IMR-90 (cell line): Measurements from ENCODE around the gene CPA3. TPM values are rescaled to one million over a fixed set of nuclear protein-coding genes. Genes with fewer than 3 reads are reported as not detected.
A peak's percentile ranks its signal among the peaks of the same experiment; 100 is the strongest.

Experiments
- ATAC-seq: fragments of 200-7000 bp; cut with Tn5 transposase; 2 replicates; pipeline ENCODE4 v1.9.1; 2020; ENCODE audit warnings: low read depth, mild to moderate bottlenecking, moderate library complexity
- BruUV-seq: library from RNA; stranded (reverse); fragments of 400-500 nt; replicated peaks from 2 replicates; lab custom pipeline; 2021; lab: Mats Ljungman, UMichigan
- CTCF ChIA-PET: fragments of 300-600 bp; formaldehyde crosslinking; extraction: SDS; loops from one replicate; lab custom pipeline; 2021; ENCODE audit warnings: antibody characterized with exemption; lab: Yijun Ruan, JAX
- POLR2A ChIA-PET: fragments of 300-600 bp; sonication (Branson Sonifier 250); formaldehyde crosslinking; loops from one replicate; lab custom pipeline; 2022; ENCODE audit warnings: antibody characterized with exemption; ENCODE audit not compliant: unreplicated experiment; lab: Charles Lee
- DNase-seq: peaks from one replicate; pipeline ENCODE4 v3.0.0; 2013
- H2AFZ ChIP-seq: replicated peaks from 2 replicates; pipeline ENCODE3; 2013; ENCODE audit warnings: low read length, mild to moderate bottlenecking; ENCODE audit not compliant: poor library complexity
- H2AK5ac ChIP-seq: 2 replicates; pipeline ENCODE4 v1.6.1; 2013; ENCODE audit warnings: low read depth, low read length, inconsistent platforms
- H2AK9ac ChIP-seq: replicated peaks from 2 replicates; pipeline ENCODE3; 2013; ENCODE audit warnings: mild to moderate bottlenecking, low read depth, low read length, moderate library complexity; ENCODE audit not compliant: poor library complexity
- H2BK120ac ChIP-seq: 2 replicates; pipeline ENCODE4 v1.6.1; 2013; ENCODE audit warnings: low read depth, low read length, inconsistent platforms
- H2BK15ac ChIP-seq: 3 replicates; pipeline ENCODE4 v1.6.1; 2013; ENCODE audit warnings: low read depth, low read length, inconsistent platforms
- H2BK20ac ChIP-seq: 2 replicates; pipeline ENCODE4 v1.6.1; 2013; ENCODE audit warnings: low read depth, mild to moderate bottlenecking, inconsistent platforms, low read length, moderate library complexity
- H2BK5ac ChIP-seq: 2 replicates; pipeline ENCODE4 v1.6.1; 2013; ENCODE audit warnings: mild to moderate bottlenecking, low read depth, low read length, inconsistent platforms; ENCODE audit not compliant: poor library complexity, severe bottlenecking
- H3K14ac ChIP-seq: replicated peaks from 2 replicates; pipeline ENCODE4 v1.6.1; 2013; ENCODE audit warnings: low read depth, low read length, inconsistent platforms
- H3K18ac ChIP-seq: 2 replicates; pipeline ENCODE4 v1.6.1; 2013; ENCODE audit warnings: low read depth, low read length, control low read depth
- H3K23ac ChIP-seq: 2 replicates; pipeline ENCODE4 v1.6.1; 2013; ENCODE audit warnings: low read depth, low read length, inconsistent platforms
- H3K27ac ChIP-seq: 2 replicates; pipeline ENCODE4 v1.5.1; 2013; ENCODE audit warnings: mild to moderate bottlenecking, control low read depth, low read length; ENCODE audit not compliant: insufficient read depth
- H3K27me3 ChIP-seq: 2 replicates; pipeline ENCODE4 v1.6.1; 2013; ENCODE audit warnings: low read length; ENCODE audit not compliant: control insufficient read depth, insufficient read depth
- H3K36me3 ChIP-seq: 2 replicates; pipeline ENCODE4 v1.6.1; 2013; ENCODE audit warnings: low read length, mixed read lengths; ENCODE audit not compliant: control insufficient read depth, insufficient read depth
- H3K4ac ChIP-seq: 2 replicates; pipeline ENCODE4 v1.6.1; 2013; ENCODE audit warnings: low read depth, low read length, inconsistent platforms
- H3K4me1 ChIP-seq: 2 replicates; pipeline ENCODE4 v1.6.1; 2013; ENCODE audit warnings: low read length, mixed read lengths; ENCODE audit not compliant: control insufficient read depth, insufficient read depth
- H3K4me2 ChIP-seq: 2 replicates; pipeline ENCODE4 v1.6.1; 2013; ENCODE audit warnings: low read depth, mild to moderate bottlenecking, control low read depth, low read length, moderate library complexity
- H3K4me3 ChIP-seq: 2 replicates; pipeline ENCODE4 v1.5.1; 2013; ENCODE audit warnings: low read depth, mild to moderate bottlenecking, control low read depth, low read length, moderate library complexity; ENCODE audit not compliant: insufficient read depth
- H3K56ac ChIP-seq: 2 replicates; pipeline ENCODE4 v1.6.1; 2013; ENCODE audit warnings: low read length, inconsistent platforms; ENCODE audit not compliant: insufficient read depth; ENCODE audit errors: extremely low read depth
- H3K79me1 ChIP-seq, 2 experiments: 2 replicates each; pipeline ENCODE4 v1.6.1; 2013; ENCODE audit warnings: low read length in 2 of 2, inconsistent platforms in 1 of 2, low read depth in 1 of 2
- H3K9ac ChIP-seq: 2 replicates; pipeline ENCODE4 v1.6.1; 2013; ENCODE audit warnings: low read depth, low read length, control low read depth
- H3K9me1 ChIP-seq: 2 replicates; pipeline ENCODE4 v1.6.1; 2013; ENCODE audit warnings: low read length, inconsistent platforms; ENCODE audit not compliant: insufficient read depth
- H3K9me3 ChIP-seq: 2 replicates; pipeline ENCODE4 v1.6.1; 2013; ENCODE audit warnings: low read length; ENCODE audit not compliant: control insufficient read depth, insufficient read depth
- H4K20me1 ChIP-seq: 2 replicates; pipeline ENCODE4 v1.6.1; 2013; ENCODE audit warnings: low read length, inconsistent platforms; ENCODE audit not compliant: insufficient read depth
- H4K5ac ChIP-seq: 2 replicates; pipeline ENCODE4 v1.6.1; 2013; ENCODE audit warnings: mild to moderate bottlenecking, low read depth, low read length, control low read depth
- H4K8ac ChIP-seq, 2 experiments: 2 replicates each; pipeline ENCODE4 v1.6.1; 2013; ENCODE audit warnings: low read depth in 2 of 2, low read length in 2 of 2, control low read depth in 1 of 2, inconsistent platforms in 1 of 2
- H4K91ac ChIP-seq: 2 replicates; pipeline ENCODE4 v1.6.1; 2013; ENCODE audit warnings: low read depth, low read length, inconsistent platforms; ENCODE audit not compliant: insufficient read depth
- BHLHE40 ChIP-seq: fragments of 150-350 bp; IDR thresholded peaks from 2 replicates; pipeline ENCODE4 v1.6.1; 2016; ENCODE audit warnings: mild to moderate bottlenecking, low read depth, low read length
- CEBPB ChIP-seq: IDR thresholded peaks from 2 replicates; pipeline ENCODE4 v1.6.1; 2012; ENCODE audit warnings: low read depth, low read length, improper control_type of control experiment
- CHD1 ChIP-seq: IDR thresholded peaks from 2 replicates; pipeline ENCODE4 v1.6.1; 2012; ENCODE audit warnings: low read depth, low read length, improper control_type of control experiment
- CTCF ChIP-seq: conservative IDR thresholded peaks from 2 replicates; pipeline ENCODE4 v1.5.1; 2012; ENCODE audit warnings: mild to moderate bottlenecking, low read depth, low read length, improper control_type of control experiment
- ELK1 ChIP-seq: fragments of 150-350 bp; IDR thresholded peaks from 2 replicates; pipeline ENCODE4 v1.6.1; 2016; ENCODE audit warnings: low read depth, mild to moderate bottlenecking, low read length, moderate library complexity, borderline replicate concordance
- FOS ChIP-seq: fragments of 150-350 bp; IDR thresholded peaks from 2 replicates; pipeline ENCODE4 v1.6.1; 2016; ENCODE audit warnings: low read depth, low read length
- MAFK ChIP-seq: IDR thresholded peaks from 2 replicates; pipeline ENCODE4 v1.6.1; 2012; ENCODE audit warnings: low read depth, low read length, improper control_type of control experiment
- MAZ ChIP-seq: IDR thresholded peaks from 2 replicates; pipeline ENCODE4 v1.6.1; 2012; ENCODE audit warnings: low read depth, mild to moderate bottlenecking, low read length, improper control_type of control experiment, moderate library complexity, borderline replicate concordance
- MXI1 ChIP-seq: IDR thresholded peaks from 2 replicates; pipeline ENCODE4 v1.6.1; 2012; ENCODE audit warnings: low read depth, mild to moderate bottlenecking, low read length, moderate library complexity, borderline replicate concordance
- NFE2L2 ChIP-seq: fragments of 150-350 bp; IDR thresholded peaks from 2 replicates; pipeline ENCODE4 v1.6.1; 2016; ENCODE audit warnings: low read depth, mild to moderate bottlenecking, low read length
- POLR2A ChIP-seq: IDR thresholded peaks from 2 replicates; pipeline ENCODE4 v1.6.1; 2012; ENCODE audit warnings: mild to moderate bottlenecking, low read depth, low read length
- RAD21 ChIP-seq: IDR thresholded peaks from 2 replicates; pipeline ENCODE4 v1.6.1; 2012; ENCODE audit warnings: low read length, improper control_type of control experiment
- RCOR1 ChIP-seq: IDR thresholded peaks from 2 replicates; pipeline ENCODE4 v1.6.1; 2012; ENCODE audit warnings: mild to moderate bottlenecking, low read length, improper control_type of control experiment; ENCODE audit not compliant: insufficient replicate concordance
- RFX5 ChIP-seq: IDR thresholded peaks from 2 replicates; pipeline ENCODE4 v1.8.0; 2012; ENCODE audit warnings: low read depth, mild to moderate bottlenecking, low read length, moderate library complexity
- SMC3 ChIP-seq: fragments of 150-350 bp; IDR thresholded peaks from 2 replicates; pipeline ENCODE4 v1.6.1; 2016; ENCODE audit warnings: low read depth, mild to moderate bottlenecking, antibody characterized with exemption, low read length, moderate library complexity
- WGBS, 2 experiments: methylation state at CpG; one replicate each; pipeline versions ENCODE4 v1.1.5 to v1.1.7; 2013; ENCODE audit warnings: missing lambda C conversion rate in 2 of 2; ENCODE audit not compliant: insufficient read length in 1 of 2; ENCODE audit errors: extremely low coverage in 2 of 2; 5-methylcytosine and 5-hydroxymethylcytosine counted together
- dilution Hi-C: fragments of 300-500 bp; cut with HindIII; formaldehyde crosslinking; loops from one replicate; pipeline ENCODE4 v1.14.3; 2018; ENCODE audit warnings: low sequenced_read_pairs; ENCODE audit not compliant: unreplicated experiment
- in situ Hi-C: fragments of 300-500 bp; cut with MboI; formaldehyde crosslinking; loops from 3 replicates; pipeline ENCODE4 v1.14.3; 2019; ENCODE audit warnings: low sequenced_read_pairs, inconsistent platforms, mixed read lengths
- intact Hi-C: fragments of 100-400 bp; cut with micrococcal nuclease; formaldehyde crosslinking; loops from 2 replicates; pipeline ENCODE4 v1.10.0; 2022
- polyA plus RNA-seq, 3 experiments: library from polyadenylated mRNA; depleted of rRNA; stranded (reverse); fragments of >200 nt; gene quantifications; 2 replicates each; pipeline ENCODE4 v1.2.3, GENCODE V29; 2012; ENCODE audit warnings: low replicate concordance in 1 of 3
- total RNA-seq: library from RNA; depleted of rRNA; stranded (reverse); fragments of >200 nt; gene quantifications from 2 replicates; pipeline ENCODE4 v1.2.3, GENCODE V29; 2012
- TF ChIP-seq, protein P1 (sequence below): fragments of 150-350 bp; IDR thresholded peaks from 2 replicates; pipeline ENCODE4 v1.6.1; 2017; ENCODE audit warnings: mild to moderate bottlenecking, antibody characterized with exemption, low read length, low read depth

Gene CPA3
- total and polyA plus RNA-seq, 2 of the 4 experiments (the other 2 are of a cell fraction), result 0.07 TPM; not detected in 1

DNA sequence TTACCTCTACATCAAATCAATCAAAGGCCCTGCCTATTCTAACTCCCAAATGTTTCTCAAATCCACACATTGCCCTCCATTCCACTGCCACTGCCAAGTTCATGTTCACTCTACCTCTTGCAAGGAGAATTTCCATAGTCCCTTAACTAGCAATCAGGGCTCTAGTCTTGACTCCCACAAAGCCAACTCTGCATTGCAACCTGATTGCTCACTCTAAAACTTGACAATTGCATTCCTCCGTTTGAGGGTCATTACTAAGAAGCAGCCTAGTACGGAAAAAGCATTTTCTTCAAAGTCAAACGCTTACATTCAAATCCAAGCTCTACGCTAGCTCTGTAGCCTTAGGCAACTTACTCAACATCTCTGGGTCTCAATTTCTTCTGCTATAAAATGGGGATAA is 1.2 kb downstream of the CPA3 start:
- ATAC-seq (peak; percentile 72), DNase-seq (peak; percentile 69)
- no TSS peak for BruUV-seq
- Histone ChIP-seq H3K18ac (no peak overlapping the region), H2BK20ac (no peak overlapping the region), H4K5ac (no peak overlapping the region), H3K79me1 (no peaks in the 10 kb centered on the region), H2AK5ac (no peak overlapping the region), H3K27me3 (0 out of 2 replicates have a peak, but pooled peaks cover 2% of the 10 kb centered on the region), H2AK9ac (no peak overlapping the region), H2AFZ (no peak overlapping the region), H3K9me3 (no peaks in the 10 kb centered on the region), H2BK15ac (no peak overlapping the region), H3K4me2 (no peak overlapping the region), H3K4me3 (no peak overlapping the region), H2BK120ac (no peak overlapping the region), H3K4ac (no peak overlapping the region), H3K27ac (no peak overlapping the region), H3K56ac (no peak overlapping the region), H4K20me1 (no peaks in the 10 kb centered on the region), H3K23ac (no peak overlapping the region), H3K4me1 (no peaks in the 10 kb centered on the region), H2BK5ac (no peak overlapping the region), H3K9ac (no peak overlapping the region), H4K91ac (no peak overlapping the region), H3K14ac (no peak overlapping the region), H4K8ac (no peak overlapping the region), H3K9me1 (no peaks in the 10 kb centered on the region), H3K36me3 (no peaks in the 10 kb centered on the region)
- intact Hi-C loops (loop anchor here (10.0 kb wide), 1 partner anchor 561 kb away; no protein-coding TSS in a partner anchor), dilution Hi-C loops (no loop called here), in situ Hi-C loops (no loop called here)
- WGBS, 2 experiments, result 67% methylated on average over 1 of the region's 4 CpGs; no CpG with 5 or more reads in 1 of the 2 experiments
- no peak for TF ChIP-seq NFE2L2
- no peak for TF ChIP-seq MXI1
- TF ChIP-seq POLR2A, result no peak
- TF ChIP-seq CEBPB, result no peak
- TF ChIP-seq SMC3, result no peak
- TF ChIP-seq MAFK, result no peak
- no peak for TF ChIP-seq CTCF
- no peak for TF ChIP-seq CHD1
- TF ChIP-seq RFX5, result no peak
- TF ChIP-seq, protein P1, sequence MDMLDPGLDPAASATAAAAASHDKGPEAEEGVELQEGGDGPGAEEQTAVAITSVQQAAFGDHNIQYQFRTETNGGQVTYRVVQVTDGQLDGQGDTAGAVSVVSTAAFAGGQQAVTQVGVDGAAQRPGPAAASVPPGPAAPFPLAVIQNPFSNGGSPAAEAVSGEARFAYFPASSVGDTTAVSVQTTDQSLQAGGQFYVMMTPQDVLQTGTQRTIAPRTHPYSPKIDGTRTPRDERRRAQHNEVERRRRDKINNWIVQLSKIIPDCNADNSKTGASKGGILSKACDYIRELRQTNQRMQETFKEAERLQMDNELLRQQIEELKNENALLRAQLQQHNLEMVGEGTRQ, result no peak
- no peak for TF ChIP-seq MAZ
- TF ChIP-seq RCOR1, result no peak
- no peak for TF ChIP-seq ELK1
- no peak for TF ChIP-seq RAD21
- TF ChIP-seq FOS, result no peak
- TF ChIP-seq BHLHE40, result no peak
- ChIA-PET CTCF (interaction anchor here (1.6 kb wide), 1 partner anchor 78 kb away, joined by 3 read pairs; no protein-coding TSS in a partner anchor), POLR2A (no interaction called here)
